K562 (cell line): ENCODE data around the gene INPP4B. TPM values are rescaled to one million over a fixed set of nuclear protein-coding genes. Genes with fewer than 3 reads are reported as not detected.

ENCODE experiments used
- ATAC-seq: fragments of 200-7000 bp; cut with Tn5 transposase; 3 replicates; pipeline ENCODE4 v1.9.1; 2020; ENCODE audit warnings: moderate library complexity
- BruUV-seq: library from RNA; stranded (reverse); fragments of 400-500 nt; replicated peaks from 2 replicates; lab custom pipeline; 2021; lab: Mats Ljungman, UMichigan
- CTCF ChIA-PET: fragments of 300-600 bp; formaldehyde crosslinking; extraction: SDS; loops from one replicate; lab custom pipeline; 2021; ENCODE audit warnings: low intra/inter-chr PET ratio; lab: Yijun Ruan, JAX
- POLR2A ChIA-PET: fragments of 300-600, 350-650 bp; sonication (Branson Sonifier 250); formaldehyde crosslinking; extraction: SDS; loops from one replicate; lab custom pipeline; 2021; ENCODE audit warnings: antibody characterized with exemption, inconsistent platforms; lab: Yijun Ruan, JAX
- DNase-seq, 4 experiments: peaks; one replicate each; pipeline versions ENCODE4 v3.0.0 to v3.0.0-alpha.2; 2011 to 2018; ENCODE audit warnings: low spot score in 3 of 4, mixed read lengths in 3 of 4; ENCODE audit errors: extremely low read depth in 1 of 4
- FAIRE-seq: peaks from 2 replicates; lab custom pipeline; 2011; peaks lifted over from hg19 to GRCh38; lab: Jason Lieb, UNC
- H2AFZ ChIP-seq: 2 replicates; pipeline ENCODE4 v1.6.0; 2011; ENCODE audit warnings: low read depth, low read length, control low read depth, inconsistent platforms
- H3K27ac ChIP-seq: fragments of 200-600 bp; 3 replicates; pipeline ENCODE4 v1.8.0; 2011; ENCODE audit warnings: low read depth, mild to moderate bottlenecking, control low read depth, inconsistent platforms, low read length, moderate library complexity, mixed read lengths; ENCODE audit errors: extremely low read depth
- H3K27me3 ChIP-seq, 2 experiments: fragments of 300-600 bp in 1 of 2; 2 replicates in 1 of 2; 3 replicates in 1 of 2; pipeline versions ENCODE4 v1.6.0 to v1.8.0; 2011; ENCODE audit warnings: inconsistent platforms in 2 of 2, low read length in 2 of 2, mild to moderate bottlenecking in 1 of 2, mixed read lengths in 1 of 2, moderate library complexity in 1 of 2; ENCODE audit not compliant: control insufficient read depth in 2 of 2, insufficient read depth in 2 of 2
- H3K36me3 ChIP-seq: fragments of 300-600 bp; 3 replicates; pipeline ENCODE4 v1.8.0; 2011; ENCODE audit warnings: mild to moderate bottlenecking, low read length, inconsistent platforms; ENCODE audit not compliant: control insufficient read depth, insufficient read depth
- H3K4me1 ChIP-seq, 2 experiments: fragments of 200-600 bp in 1 of 2; replicated peaks in 1 of 2; 2 replicates in 1 of 2; 3 replicates in 1 of 2; pipeline versions ENCODE4 v1.5.1 to v1.8.0; 2011; ENCODE audit warnings: inconsistent platforms in 2 of 2, low read length in 2 of 2, mild to moderate bottlenecking in 1 of 2, mixed read lengths in 1 of 2, moderate library complexity in 1 of 2; ENCODE audit not compliant: control insufficient read depth in 2 of 2, insufficient read depth in 2 of 2
- H3K4me2 ChIP-seq: 2 replicates; pipeline ENCODE4 v1.6.1; 2011; ENCODE audit warnings: low read length, control low read depth, inconsistent platforms, mixed read lengths; ENCODE audit not compliant: insufficient read depth
- H3K4me3 ChIP-seq: fragments of 200-600 bp; sonication (generic), shearing (Covaris generic); 2 replicates; pipeline ENCODE4 v1.5.1; 2016; ENCODE audit warnings: control low read depth, inconsistent platforms
- H3K79me2 ChIP-seq: fragments of 200-600 bp; 3 replicates; pipeline ENCODE4 v1.8.0; 2011; ENCODE audit warnings: low read length, inconsistent platforms; ENCODE audit not compliant: control insufficient read depth, insufficient read depth
- H3K9ac ChIP-seq, 2 experiments: 2 replicates each; pipeline versions ENCODE4 v1.6.0 to v1.6.1; 2011; ENCODE audit warnings: low read depth in 2 of 2, low read length in 2 of 2, control low read depth in 1 of 2, inconsistent platforms in 1 of 2, mild to moderate bottlenecking in 1 of 2, mixed read lengths in 1 of 2; ENCODE audit not compliant: insufficient read depth in 1 of 2
- H3K9me1 ChIP-seq: one replicate; pipeline ENCODE4 v1.6.0; 2011; ENCODE audit warnings: inconsistent platforms, mild to moderate bottlenecking, low read length, moderate library complexity; ENCODE audit not compliant: control insufficient read depth, insufficient read depth
- H3K9me3 ChIP-seq: replicated peaks from 2 replicates; pipeline ENCODE4 v1.5.1; 2011; ENCODE audit warnings: low read depth, low read length, inconsistent platforms; ENCODE audit not compliant: control insufficient read depth, insufficient read depth
- H4K20me1 ChIP-seq: replicated peaks from 2 replicates; pipeline ENCODE4 v1.6.1; 2011; ENCODE audit warnings: low read length, inconsistent platforms, mixed read lengths; ENCODE audit not compliant: control insufficient read depth, insufficient read depth
- E2F5 ChIP-seq: sonication (generic); formaldehyde crosslinking; IDR thresholded peaks from 2 replicates; pipeline ENCODE4 v1.8.0; 2022; ENCODE audit warnings: mild to moderate bottlenecking, missing genetic modification reagents
- HDAC3 ChIP-seq: fragments of 450-650 bp; IDR thresholded peaks from 2 replicates; pipeline ENCODE4 v1.6.1; 2018; ENCODE audit warnings: borderline replicate concordance, mild to moderate bottlenecking, moderate library complexity; ENCODE audit not compliant: partially characterized antibody
- L3MBTL2 ChIP-seq: fragments of 450-650 bp; IDR thresholded peaks from 2 replicates; pipeline ENCODE4 v1.6.1; 2016; ENCODE audit warnings: mild to moderate bottlenecking, moderate library complexity
- NR2C1 ChIP-seq, 2 experiments: fragments of 450-650 bp; IDR thresholded peaks; 2 replicates each; pipeline ENCODE4 v1.6.1; 2017; ENCODE audit warnings: mild to moderate bottlenecking in 2 of 2, antibody characterized with exemption in 1 of 2, inconsistent platforms in 1 of 2, missing compliant biosample characterization in 1 of 2, missing genetic modification characterization in 1 of 2
- POLR2A ChIP-seq: fragments of 450-650 bp; conservative IDR thresholded peaks from 2 replicates; pipeline ENCODE4 v1.6.1; 2016
- RBM22 ChIP-seq: fragments of 200-400 bp; formaldehyde crosslinking; IDR thresholded peaks from 2 replicates; pipeline ENCODE4 v1.6.1; 2018; ENCODE audit warnings: low read length, low read depth; ENCODE audit not compliant: poor library complexity, severe bottlenecking
- SRSF9 ChIP-seq: fragments of 200-400 bp; formaldehyde crosslinking; IDR thresholded peaks from 2 replicates; pipeline ENCODE4 v1.6.1; 2017; ENCODE audit warnings: low read depth, low read length, borderline replicate concordance
- ZNF143 ChIP-seq: sonication (generic); formaldehyde crosslinking; IDR thresholded peaks from 2 replicates; pipeline ENCODE4 v1.9.0; 2022; ENCODE audit warnings: mild to moderate bottlenecking, missing genetic modification reagents
- ZNF41 ChIP-seq: fragments of 250-450 bp; sonication (Bioruptor Pico); conservative IDR thresholded peaks from 2 replicates; pipeline ENCODE4 v1.4.0; 2020; ENCODE audit warnings: mild to moderate bottlenecking
- WGBS: fragments of 100-300 bp; shearing (Covaris generic); methylation state at CpG from one replicate; pipeline ENCODE4 v1.1.6; 2016; ENCODE audit warnings: low coverage, mixed read lengths; ENCODE audit not compliant: insufficient coverage; ENCODE audit errors: missing lambda C conversion rate; 5-methylcytosine and 5-hydroxymethylcytosine counted together
- in situ Hi-C: fragments of 300-500 bp; cut with MboI; formaldehyde crosslinking; loops from 4 replicates; pipeline ENCODE4 v1.15.0; 2018; ENCODE audit warnings: inconsistent platforms, mixed read lengths
- intact Hi-C: fragments of 100-400 bp; cut with micrococcal nuclease; formaldehyde crosslinking; loops from 2 replicates; pipeline ENCODE4 v1.14.2; 2022
- polyA plus RNA-seq, 8 experiments: library from polyadenylated mRNA; depleted of rRNA in 4 of 8; stranded (reverse) in 5 of 8; unstranded in 3 of 8; fragments of >200 nt; fragmentation: Nextera tagmentation in 2 of 8; fragmentation: Illumina TruSeq in 1 of 8; extraction: Ambion mirVana in 2 of 8; extraction: Trizol in 1 of 8; gene quantifications; 2 replicates each; pipeline versions ENCODE4 v1.2.1 to v1.2.3, GENCODE V29; 2011 to 2014; ENCODE audit warnings: inconsistent platforms in 1 of 8, missing spikeins in 1 of 8
- total RNA-seq, 7 experiments: library from RNA; depleted of rRNA in 6 of 7; stranded (reverse); fragments of >200 nt in 6 of 7; fragmentation: Illumina TruSeq in 2 of 7; extraction: Trizol in 2 of 7; gene quantifications; 2 replicates each; pipeline versions ENCODE4 v1.2.1 to v1.2.3, GENCODE V29; 2011 to 2021; ENCODE audit warnings: low replicate concordance in 1 of 7
- TF ChIP-seq, protein P1 (sequence below): fragments of 450-650 bp; IDR thresholded peaks from 2 replicates; pipeline ENCODE4 v1.6.1; 2016; ENCODE audit warnings: missing biosample characterization, missing genetic modification characterization
- TF ChIP-seq, protein P2 (sequence below): fragments of 450-650 bp; formaldehyde crosslinking; IDR thresholded peaks from 2 replicates; pipeline ENCODE4 v1.4.0; 2020; ENCODE audit warnings: mild to moderate bottlenecking, moderate library complexity
- TF ChIP-seq, protein P3 (sequence below): fragments of 450-650 bp; formaldehyde crosslinking; IDR thresholded peaks from 2 replicates; pipeline ENCODE4 v1.4.0; 2022; ENCODE audit warnings: mild to moderate bottlenecking, moderate library complexity

INPP4B gene
- total and polyA plus RNA-seq, 9 of the 15 experiments (the other 6 are each of a cell fraction or from before 2014, with no cell fraction given), result 0.04 to 0.11 TPM; not detected in 7

DNA sequence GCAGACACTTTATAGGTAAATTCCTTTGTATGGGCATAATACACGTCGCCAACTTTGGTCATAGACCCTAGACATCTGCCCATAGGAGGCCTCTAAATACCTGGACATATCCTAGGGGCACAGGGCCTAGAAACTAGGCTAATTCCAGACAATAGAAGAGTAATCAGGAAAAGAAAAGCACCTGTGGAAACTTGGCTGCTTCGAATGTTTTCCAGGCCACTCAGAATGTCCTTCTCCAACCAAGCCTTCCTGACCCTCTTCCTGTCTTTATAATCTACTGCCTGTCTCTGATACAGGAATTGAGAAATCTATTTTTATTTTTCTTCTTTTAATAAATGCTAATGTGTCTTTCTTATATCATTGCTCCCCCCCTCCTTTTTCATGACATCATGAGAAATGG, 716.6 kb downstream of the INPP4B start:
- Histone ChIP-seq H3K27ac (no peak overlapping the region), H3K4me2 (no peak overlapping the region), H3K4me3 (no peak overlapping the region), H3K9ac (no peak overlapping the region), H3K4me1 (no peaks in the 10 kb centered on the region), H2AFZ (no peak overlapping the region), H3K79me2 (no peaks in the 10 kb centered on the region), H3K27me3 (no peaks in the 10 kb centered on the region), H3K36me3 (no peaks in the 10 kb centered on the region), H3K9me1 (no peaks in the 10 kb centered on the region), H3K9me3 (no peaks in the 10 kb centered on the region), H4K20me1 (no peaks in the 10 kb centered on the region)
- WGBS, result 0% methylated on average over 3 of the region's 3 CpGs
- BruUV-seq, result no TSS peak
- DNase-seq (no peak), FAIRE-seq (no peak), ATAC-seq (no peak)
- in situ Hi-C loops (no loop called here), intact Hi-C loops (loop anchor here (5.0 to 10.0 kb wide), 2 partner anchors 713 to 1445 kb away; no protein-coding TSS in a partner anchor)
- ChIA-PET CTCF (no interaction called here), POLR2A (no interaction called here)
- no peak for TF ChIP-seq ZNF41 (CRISPR knock-in tag)
- TF ChIP-seq POLR2A, result no peak
- TF ChIP-seq NR2C1 (IDR thresholded peaks at IDR 0.05), result no peak
- TF ChIP-seq NR2C1 (tag; IDR thresholded peaks at IDR 0.05), result no peak
- TF ChIP-seq SRSF9, result no peak
- TF ChIP-seq HDAC3, result no peak
- TF ChIP-seq, protein P1, sequence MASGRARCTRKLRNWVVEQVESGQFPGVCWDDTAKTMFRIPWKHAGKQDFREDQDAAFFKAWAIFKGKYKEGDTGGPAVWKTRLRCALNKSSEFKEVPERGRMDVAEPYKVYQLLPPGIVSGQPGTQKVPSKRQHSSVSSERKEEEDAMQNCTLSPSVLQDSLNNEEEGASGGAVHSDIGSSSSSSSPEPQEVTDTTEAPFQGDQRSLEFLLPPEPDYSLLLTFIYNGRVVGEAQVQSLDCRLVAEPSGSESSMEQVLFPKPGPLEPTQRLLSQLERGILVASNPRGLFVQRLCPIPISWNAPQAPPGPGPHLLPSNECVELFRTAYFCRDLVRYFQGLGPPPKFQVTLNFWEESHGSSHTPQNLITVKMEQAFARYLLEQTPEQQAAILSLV (tag), result no peak
- no peak for TF ChIP-seq RBM22
- no peak for TF ChIP-seq ZNF143
- no peak for TF ChIP-seq L3MBTL2
- TF ChIP-seq, protein P2, sequence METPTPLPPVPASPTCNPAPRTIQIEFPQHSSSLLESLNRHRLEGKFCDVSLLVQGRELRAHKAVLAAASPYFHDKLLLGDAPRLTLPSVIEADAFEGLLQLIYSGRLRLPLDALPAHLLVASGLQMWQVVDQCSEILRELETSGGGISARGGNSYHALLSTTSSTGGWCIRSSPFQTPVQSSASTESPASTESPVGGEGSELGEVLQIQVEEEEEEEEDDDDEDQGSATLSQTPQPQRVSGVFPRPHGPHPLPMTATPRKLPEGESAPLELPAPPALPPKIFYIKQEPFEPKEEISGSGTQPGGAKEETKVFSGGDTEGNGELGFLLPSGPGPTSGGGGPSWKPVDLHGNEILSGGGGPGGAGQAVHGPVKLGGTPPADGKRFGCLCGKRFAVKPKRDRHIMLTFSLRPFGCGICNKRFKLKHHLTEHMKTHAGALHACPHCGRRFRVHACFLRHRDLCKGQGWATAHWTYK (CRISPR knock-in tag), result no peak
- TF ChIP-seq, protein P3, sequence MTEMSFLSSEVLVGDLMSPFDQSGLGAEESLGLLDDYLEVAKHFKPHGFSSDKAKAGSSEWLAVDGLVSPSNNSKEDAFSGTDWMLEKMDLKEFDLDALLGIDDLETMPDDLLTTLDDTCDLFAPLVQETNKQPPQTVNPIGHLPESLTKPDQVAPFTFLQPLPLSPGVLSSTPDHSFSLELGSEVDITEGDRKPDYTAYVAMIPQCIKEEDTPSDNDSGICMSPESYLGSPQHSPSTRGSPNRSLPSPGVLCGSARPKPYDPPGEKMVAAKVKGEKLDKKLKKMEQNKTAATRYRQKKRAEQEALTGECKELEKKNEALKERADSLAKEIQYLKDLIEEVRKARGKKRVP (CRISPR knock-in tag), result no peak
- no peak for TF ChIP-seq E2F5 (CRISPR knock-in tag)
